NAMALWA (cell line): Measurements from ENCODE around the gene POR.

Experiments
- DNase-seq: peaks from one replicate; pipeline ENCODE4 v3.0.0-alpha.2; 2015; ENCODE audit warnings: low spot score

The POR gene

GRCh38 chr7:75916685-75917634 is 2.0 kb downstream of the POR start:
- no peak for DNase-seq

- no peak for DNase-seq
Observed at GRCh38 chr7:75920431-75921161, 5.6 kb downstream of the POR start.

GRCh38 chr7:75921479-75921878 is 6.5 kb downstream of the POR start:
- no peak for DNase-seq

GRCh38 chr7:75922966-75923603 is 8.1 kb downstream of the POR start:
- DNase-seq = no peak

- DNase-seq = no peak
Observed at GRCh38 chr7:75924256-75924655, 9.3 kb downstream of the POR start.

- no peak for DNase-seq
Observed at GRCh38 chr7:75924889-75925288, 9.9 kb downstream of the POR start.

- no peak for DNase-seq
Observed at GRCh38 chr7:75925717-75926435, 10.9 kb downstream of the POR start.

GRCh38 chr7:75928568-75928914 is 13.6 kb downstream of the POR start:
- no peak for DNase-seq

- no peak for DNase-seq
Observed at GRCh38 chr7:75931680-75932079, 16.7 kb downstream of the POR start.

GRCh38 chr7:75937958-75938786 is 23.2 kb downstream of the POR start:
- DNase-seq = no peak

GRCh38 chr7:75938921-75939320 is 24.0 kb downstream of the POR start:
- DNase-seq = no peak

- no peak for DNase-seq
Observed at GRCh38 chr7:75943864-75944263, 28.9 kb downstream of the POR start.

GRCh38 chr7:75944507-75944906 is 29.6 kb downstream of the POR start:
- DNase-seq = no peak

- no peak for DNase-seq
Observed at GRCh38 chr7:75945297-75946168, 30.6 kb downstream of the POR start.

GRCh38 chr7:75946207-75946855 is 31.4 kb downstream of the POR start:
- no peak for DNase-seq

- no peak for DNase-seq
Observed at GRCh38 chr7:75948179-75948578, 33.2 kb downstream of the POR start.

- DNase-seq = no peak
Observed at GRCh38 chr7:75950111-75950681, 35.2 kb downstream of the POR start.

GRCh38 chr7:75951506-75951905 is 36.6 kb downstream of the POR start:
- no peak for DNase-seq

- no peak for DNase-seq
Observed at GRCh38 chr7:75953431-75953830, 38.5 kb downstream of the POR start.
